ENCODE results near the gene NXNL1.
"Not testable (repeated sequence)": the region's sequence is repeated elsewhere in the genome, so short reads cannot be mapped to it uniquely, and the experiment has no call there.

Gene NXNL1, protein sequence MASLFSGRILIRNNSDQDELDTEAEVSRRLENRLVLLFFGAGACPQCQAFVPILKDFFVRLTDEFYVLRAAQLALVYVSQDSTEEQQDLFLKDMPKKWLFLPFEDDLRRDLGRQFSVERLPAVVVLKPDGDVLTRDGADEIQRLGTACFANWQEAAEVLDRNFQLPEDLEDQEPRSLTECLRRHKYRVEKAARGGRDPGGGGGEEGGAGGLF

DNA sequence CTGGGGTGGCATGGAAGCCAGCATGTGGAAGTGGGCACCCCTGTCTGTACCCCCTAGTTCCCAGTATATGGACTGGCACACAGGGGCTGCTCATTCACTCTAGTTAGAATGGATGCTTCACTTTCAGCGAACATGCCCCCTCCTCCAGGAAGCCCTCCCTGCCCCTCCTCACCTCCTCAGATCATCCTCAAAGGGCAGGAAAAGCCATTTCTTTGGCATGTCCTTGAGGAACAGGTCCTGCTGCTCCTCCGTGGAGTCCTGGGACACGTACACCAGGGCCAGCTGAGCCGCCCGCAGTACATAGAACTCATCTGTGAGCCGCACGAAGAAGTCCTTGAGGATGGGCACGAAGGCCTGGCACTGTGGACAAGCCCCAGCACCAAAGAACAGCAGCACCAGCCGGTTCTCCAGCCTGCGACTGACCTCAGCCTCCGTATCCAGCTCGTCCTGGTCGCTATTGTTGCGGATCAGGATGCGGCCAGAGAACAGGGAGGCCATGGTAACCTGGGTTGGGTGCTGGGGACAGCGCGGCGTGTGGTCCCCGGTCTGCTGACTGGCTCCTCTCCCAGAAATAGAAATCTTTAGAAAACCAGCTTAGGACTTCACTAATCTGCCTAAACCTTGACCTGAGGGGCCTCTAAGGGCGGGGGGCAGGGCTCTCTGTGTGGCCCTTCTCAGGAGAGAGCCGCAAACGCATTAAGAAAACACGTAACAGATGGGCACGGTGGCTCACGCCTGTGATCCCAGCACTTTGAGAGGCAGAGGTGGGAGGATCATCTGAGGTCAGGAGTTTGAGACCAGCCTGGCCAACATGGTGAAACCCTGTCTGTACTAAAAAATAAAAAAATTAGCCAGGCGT is at the start of gene NXNL1:
NXNL1 (minus strand) TSS at position 555 of the 859 bp plus-strand sequence; CDS start at position 498, 57 bp downstream.
- no peak for DNase-seq

DNA sequence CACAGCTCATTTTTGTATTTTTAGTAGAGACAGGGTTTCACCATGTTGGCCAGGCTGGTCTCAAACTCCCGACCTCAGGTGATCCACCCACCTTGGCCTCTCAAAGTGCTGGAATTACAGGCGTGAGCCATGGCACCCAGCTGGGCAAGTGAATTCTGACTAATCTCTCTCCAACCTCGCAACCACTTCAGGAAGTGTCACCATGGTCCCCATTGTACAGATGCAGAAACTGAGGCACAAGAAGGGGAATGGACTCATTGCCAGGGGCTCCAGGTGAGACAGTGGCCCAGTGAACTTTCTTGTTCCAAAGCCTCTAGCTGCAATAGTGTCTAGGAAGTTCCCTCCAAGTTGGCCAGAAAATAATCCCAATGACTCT is 47.8 kb upstream of the NXNL1 start:
- DNase-seq: not testable (repeated sequence)

DNA sequence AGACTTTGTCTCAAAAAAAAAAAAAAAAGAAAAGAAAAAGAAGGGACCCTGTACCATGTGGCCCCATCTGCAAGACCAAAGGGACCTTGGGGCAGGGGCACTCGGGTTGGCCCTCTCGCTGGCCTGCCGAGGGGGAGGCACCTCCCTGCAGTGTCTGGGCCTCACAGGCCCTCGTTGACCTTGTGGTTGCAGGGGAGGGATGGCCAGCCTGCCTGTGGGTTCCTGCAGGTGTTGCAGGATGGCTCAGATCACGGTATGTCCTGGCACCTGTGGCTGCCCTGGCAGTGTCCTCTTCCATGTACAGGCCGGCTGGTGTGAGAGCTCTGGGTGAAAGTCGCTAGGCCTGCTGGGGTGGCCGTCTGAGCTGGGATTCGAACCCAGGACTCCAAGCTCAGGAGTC is 46.0 kb upstream of the NXNL1 start:
- no peak for DNase-seq

DNA sequence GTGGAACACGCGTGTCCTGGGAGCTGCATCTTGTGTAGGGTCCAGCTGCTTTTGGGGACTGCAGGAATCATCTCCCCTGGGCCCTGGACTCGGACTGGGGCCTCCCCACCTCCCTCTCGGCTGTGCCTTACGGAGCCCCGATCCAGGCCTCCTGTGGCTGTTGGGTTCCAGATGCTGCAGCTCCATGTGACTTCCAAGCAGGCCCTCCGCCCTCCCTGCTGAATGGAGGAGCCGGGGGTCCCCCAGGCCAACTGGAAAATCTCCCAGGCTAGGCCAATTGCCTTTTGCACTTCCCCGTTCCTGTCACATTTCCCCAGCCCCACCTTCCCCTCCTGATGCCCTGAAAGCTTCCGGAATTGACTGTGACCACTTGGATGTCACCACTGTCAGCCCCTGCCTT is 44.5 kb upstream of the NXNL1 start:
- DNase-seq: no peak

DNA sequence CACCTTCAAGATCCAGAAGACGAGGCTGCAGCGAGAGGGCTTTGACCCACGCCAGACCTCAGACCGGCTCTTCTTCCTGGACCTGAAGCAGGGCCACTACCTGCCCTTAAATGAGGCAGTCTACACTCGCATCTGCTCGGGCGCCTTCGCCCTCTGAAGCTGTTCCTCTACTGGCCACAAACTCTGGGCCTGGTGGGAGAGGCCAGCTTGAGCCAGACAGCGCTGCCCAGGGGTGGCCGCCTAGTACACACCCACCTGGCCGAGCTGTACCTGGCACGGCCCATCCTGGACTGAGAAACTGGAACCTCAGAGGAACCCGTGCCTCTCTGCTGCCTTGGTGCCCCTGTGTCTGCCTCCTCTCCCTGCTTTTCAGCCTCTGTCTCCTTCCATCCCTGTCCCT is 43.7 kb upstream of the NXNL1 start:
- no peak for DNase-seq

DNA sequence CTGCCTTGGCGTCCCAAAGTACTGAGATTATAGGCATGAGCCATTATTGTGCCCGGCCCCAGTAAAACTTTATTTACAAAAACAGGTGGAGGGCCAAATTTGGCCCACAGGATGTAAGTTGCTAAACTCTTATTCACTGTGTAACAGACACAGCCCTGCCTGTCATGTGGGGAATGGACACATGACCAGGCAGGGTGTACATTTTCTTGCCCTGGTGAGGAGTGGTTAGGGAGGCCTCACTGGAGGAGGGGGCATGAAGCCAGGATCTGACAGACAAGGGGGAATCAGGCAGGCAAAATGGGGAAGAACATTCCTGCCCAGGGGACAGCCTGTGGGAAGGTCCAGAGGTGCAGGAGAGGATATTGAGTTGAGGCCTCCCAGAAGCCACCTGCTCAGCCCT is 43.3 kb upstream of the NXNL1 start:
- no peak for DNase-seq

DNA sequence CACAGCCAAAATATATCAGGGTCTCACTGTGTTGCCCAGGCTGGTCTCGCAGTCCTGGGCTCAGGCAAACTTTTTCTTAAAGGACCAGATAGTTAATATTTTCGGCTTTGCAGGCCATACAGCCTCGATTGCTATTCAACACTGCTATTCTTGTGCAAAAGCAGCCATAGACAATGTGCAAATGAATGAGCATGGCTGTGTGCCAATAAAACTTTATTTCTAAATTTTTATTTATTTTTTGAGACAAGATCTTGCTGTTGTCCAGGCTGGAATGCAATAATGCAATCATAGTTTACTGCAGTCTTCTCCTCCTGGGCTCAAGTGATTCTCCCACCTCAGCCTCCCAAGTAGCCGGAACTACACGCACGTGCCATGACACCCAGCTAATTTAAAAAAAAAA is 42.5 kb upstream of the NXNL1 start:
- DNase-seq: no peak

DNA sequence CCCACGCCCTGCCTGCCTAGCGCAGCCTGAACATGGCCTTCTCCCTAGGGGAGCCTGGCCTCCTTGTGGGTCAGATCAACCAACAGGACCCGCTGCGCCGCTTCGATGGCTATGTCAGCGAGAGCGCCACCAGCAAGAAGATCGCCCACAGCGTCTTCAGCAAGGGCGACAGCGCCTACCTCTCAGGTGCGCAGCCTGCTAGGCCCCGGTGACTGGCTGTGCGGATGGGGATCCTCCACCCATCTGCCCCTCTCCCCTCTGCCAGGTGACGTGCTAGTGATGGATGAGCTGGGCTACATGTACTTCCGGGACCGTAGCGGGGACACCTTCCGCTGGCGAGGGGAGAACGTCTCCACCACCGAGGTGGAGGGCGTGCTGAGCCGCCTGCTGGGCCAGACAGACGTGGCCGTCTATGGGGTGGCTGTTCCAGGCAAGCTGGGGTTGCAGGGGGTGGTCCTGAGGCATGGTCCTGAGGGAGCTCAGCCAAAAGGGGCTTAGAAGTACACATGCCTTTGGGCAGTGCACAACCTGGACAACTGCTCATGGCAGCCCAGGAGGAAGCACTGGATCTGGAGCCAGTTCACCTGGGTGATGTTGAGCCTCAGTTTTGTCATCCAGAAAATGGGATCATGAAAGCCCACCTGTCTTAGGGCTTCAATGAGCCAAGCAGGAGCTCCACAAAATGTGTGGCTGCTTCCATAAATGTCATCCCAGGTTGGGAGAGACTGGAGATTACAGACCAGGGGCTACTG is 39.9 kb upstream of the NXNL1 start:
- no peak for DNase-seq

DNA sequence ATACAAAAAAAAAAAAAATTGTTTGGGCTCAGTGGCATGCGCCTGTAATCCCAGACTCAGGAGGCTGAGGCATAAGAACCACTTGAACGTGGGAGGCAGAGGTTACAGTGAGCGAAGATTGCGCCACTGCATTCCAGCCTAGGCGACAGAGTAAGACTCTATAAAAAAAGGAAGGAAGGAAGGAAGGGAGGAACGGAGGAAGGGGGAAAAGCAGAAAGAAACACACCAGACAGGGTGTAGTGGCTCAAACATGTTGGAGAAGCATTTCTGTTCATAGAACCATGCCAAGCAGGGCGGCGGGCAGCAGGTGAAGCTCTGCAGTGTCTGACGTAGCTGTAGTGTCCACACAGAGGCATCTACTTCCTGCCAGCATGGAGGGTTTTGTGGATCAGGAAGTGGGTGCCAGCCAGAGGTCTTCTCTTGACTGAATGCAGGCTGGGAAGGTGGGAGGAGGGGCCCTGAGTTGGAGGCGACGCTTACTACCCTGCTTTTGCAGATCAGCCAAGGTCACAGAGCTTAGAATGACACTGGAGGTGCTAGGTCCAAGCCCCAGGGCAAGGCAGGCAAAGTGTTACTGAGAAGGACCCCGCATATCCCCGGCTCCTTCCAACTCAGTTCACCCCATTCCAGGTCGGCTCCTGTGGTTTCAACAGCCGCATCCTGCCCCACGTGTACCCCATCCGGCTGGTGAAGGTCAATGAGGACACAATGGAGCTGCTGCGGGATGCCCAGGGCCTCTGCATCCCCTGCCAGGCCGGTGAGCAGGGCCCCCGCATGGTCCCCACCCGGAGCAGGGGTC is 39.1 kb upstream of the NXNL1 start:
- no peak for DNase-seq

DNA sequence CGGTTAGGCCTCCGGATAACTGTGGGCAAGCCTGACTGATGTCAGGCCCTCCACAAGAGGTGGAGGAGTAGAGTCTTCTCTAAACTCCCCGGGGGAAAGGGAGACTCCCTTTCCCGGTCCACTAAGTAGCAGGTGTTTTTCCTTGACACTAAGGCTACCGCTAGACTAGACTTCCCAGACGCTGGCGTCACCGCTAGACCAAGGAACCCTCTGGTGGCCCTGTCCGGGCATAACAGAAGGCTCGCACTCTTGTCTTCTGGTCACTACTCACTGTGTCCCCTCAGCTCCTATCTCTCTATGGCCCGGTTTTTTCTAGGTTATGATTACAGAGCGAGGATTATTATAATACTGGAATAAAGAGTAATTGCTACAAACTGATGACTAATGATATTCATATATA is 38.3 kb upstream of the NXNL1 start:
- not testable (repeated sequence) for DNase-seq

DNA sequence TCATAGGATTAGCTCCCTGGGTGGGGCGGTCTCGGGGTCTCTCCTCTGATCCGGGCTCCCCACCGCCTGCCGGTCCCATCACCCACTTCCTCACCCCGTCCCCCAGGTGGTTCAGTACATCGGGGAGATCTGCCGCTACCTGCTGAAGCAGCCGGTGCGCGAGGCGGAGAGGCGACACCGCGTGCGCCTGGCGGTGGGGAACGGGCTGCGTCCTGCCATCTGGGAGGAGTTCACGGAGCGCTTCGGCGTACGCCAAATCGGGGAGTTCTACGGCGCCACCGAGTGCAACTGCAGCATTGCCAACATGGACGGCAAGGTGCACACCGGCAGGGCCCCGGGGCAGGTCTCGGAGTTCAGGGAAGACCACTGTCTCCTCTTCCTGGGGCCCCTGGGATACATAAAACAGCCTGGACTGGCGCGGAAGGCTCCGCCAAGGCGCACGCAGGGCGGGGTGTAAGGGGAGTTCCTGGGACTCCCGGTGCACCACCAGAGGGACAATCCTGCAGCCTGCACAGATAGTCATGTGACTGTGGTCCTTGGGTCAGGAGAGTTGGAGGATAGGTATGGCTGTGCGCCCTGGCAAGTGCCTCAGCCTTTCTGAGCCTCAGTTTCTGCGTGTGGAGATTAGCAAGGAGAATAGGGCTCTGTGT is 36.5 kb upstream of the NXNL1 start:
- DNase-seq: no peak

DNA sequence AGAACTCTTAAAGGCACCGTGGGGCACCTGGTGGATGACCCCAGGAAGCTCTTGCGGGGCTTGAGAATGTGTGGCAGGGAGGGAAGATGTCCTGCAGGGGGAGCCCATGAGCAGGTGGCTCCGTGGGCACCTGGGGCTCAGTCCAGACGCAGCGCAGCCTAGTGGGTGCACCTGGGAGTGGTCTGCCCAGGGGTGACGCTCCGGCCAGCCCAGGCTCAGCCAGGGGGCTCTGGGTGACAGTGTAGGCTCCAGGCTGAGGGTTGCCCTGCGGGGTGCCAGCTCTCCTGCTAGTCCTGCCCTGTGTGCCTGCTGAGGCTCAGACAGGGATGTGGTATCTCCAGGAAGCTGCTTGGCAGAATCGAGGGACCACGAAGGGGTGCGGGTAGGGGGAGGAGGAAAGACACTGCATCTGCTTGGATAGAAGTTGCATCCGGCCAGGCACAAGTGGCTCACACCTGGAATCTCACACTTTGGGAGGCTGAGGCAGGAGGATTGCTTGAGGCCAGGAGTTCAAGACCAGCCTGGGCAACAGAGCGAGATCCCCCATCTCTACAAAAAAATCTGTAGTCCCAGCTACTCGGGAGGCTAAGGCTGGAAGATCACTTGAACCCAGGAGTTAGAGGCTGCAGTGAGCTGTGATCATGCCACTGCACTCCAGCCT is 35.7 kb upstream of the NXNL1 start:
- DNase-seq: no peak

DNA sequence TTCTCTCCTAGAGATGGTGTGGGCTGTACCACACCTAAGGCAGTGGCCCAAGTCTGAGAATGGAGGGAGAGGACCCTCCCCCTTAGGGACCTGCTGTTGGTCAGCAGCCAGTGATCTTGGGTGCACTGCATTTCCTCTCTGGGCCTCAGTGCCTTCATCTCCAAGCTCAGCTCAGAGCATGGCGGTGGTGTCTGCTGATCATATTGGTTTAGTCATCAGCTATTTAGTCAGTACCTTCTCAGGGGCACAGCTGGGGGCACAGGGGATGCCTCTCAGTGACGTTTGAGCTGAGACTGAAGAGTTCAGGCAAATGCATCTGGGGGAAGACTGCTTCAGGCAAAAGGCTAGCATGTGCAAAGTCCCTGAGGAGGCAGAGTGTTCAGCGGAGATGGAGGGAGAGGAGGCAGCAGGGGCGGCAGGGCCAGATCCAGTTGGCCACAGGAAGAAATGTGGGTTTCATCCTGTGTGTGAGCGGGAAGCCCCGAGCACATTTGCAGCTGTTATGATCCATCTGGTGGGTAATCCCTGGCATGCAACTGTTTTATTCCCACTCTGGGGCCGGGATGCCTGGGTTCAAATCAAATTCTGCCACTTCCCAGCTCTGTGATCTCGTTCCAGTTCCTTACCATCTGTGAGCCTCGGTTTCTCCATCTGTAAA is 35.0 kb upstream of the NXNL1 start:
- DNase-seq: no peak

DNA sequence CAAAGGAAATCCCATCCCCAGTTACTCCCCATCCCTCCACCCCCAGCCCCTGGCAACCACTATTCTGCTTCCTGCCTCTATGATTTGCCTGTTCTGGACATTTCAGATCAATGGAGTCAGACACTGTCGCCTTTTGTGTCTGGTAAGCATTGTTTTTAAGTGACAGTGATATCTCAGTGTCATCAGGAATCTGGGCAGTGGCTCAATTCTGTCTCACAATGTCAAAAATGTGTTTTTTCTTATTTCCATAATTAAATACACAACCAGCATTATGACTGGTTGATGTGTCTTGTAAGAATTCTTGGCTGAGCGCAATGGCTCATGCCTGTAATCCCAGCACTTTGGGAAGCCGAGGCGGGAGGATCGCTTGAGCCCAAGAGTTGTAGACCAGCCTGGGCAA is 30.6 kb upstream of the NXNL1 start:
- no peak for DNase-seq

DNA sequence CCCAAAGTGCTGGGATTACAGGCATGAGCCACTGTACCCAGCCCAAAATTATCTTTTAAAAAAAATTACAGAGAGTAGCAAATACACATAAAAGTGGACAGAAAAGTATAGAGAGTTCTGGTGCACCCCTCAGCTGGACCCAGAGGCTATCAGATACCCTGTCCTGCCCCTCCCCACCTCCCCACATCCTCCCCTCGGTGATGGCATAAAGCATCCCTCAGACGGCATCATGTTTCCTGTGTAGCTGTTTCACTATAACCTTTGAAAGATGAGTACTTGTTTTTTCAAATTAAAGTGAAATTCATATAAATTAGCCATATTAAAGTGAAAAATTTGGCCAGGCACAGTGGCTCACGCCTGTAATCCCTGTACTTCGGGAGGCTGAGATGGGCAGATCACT is 29.7 kb upstream of the NXNL1 start:
- no peak for DNase-seq

DNA sequence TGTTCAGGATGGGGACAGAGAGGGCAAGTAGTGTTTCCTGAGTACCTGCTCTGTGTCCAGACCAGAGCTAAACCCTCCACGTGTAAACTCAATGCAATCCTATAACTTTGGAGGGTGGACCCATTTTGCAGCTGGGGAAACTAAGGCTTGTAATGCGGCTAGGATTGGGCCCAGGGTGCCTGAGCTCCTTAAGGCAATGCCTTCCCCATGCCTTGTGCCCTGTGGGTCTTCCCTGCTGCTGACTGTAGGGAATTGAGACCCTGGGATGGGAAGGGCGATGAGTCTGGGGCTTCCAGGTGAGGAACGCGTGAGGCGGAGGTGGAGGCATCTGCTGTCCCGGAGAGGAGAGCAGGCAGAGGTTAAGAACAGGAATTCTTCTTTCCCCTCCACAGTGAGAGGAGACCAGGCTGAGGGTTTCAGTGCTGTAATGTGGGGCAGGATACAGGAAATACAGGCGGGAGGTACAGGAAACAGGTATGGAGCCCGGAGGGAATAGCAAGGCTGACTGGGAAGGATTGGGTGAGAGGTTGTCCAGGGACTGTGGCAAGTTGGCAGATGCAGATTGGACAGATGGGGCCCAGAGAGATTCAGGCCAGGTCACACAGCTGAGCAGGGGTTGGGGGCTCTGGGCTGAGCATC is 28.8 kb upstream of the NXNL1 start:
- DNase-seq: no peak

DNA sequence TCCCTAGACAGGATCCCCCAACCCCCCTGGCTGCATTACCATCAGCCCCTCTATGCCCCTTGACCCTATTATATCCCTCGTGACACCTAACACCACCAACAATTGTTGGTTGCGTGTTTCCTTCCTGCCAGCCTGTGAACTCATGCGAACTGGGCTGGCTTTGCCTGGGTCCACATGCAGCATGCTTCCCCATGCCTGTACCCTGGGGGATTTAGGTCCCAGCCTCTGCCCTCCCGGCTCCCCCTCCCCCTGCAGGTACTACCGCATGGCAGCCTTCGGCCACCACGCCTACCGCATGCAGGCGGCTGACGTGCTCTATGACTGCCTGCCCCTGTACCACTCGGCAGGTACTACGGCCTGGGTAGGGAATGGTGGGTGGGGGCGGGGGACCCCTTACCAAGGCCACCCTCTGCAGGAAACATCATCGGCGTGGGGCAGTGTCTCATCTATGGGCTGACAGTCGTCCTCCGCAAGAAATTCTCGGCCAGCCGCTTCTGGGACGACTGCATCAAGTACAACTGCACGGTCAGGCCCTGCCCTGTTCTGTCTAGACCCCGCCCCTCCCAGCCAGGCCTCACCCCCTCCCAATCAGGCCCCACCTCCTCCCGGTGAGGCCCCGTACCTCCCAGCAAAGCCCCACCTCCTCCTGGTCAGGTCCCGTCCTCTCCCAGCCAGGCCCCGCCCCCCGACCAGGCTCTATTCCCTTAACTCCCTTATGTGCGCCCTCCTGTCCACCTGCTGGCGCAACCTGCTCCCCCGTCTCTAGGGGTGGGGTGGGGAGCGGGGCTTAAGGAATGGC is 28.1 kb upstream of the NXNL1 start:
- DNase-seq: no peak

DNA sequence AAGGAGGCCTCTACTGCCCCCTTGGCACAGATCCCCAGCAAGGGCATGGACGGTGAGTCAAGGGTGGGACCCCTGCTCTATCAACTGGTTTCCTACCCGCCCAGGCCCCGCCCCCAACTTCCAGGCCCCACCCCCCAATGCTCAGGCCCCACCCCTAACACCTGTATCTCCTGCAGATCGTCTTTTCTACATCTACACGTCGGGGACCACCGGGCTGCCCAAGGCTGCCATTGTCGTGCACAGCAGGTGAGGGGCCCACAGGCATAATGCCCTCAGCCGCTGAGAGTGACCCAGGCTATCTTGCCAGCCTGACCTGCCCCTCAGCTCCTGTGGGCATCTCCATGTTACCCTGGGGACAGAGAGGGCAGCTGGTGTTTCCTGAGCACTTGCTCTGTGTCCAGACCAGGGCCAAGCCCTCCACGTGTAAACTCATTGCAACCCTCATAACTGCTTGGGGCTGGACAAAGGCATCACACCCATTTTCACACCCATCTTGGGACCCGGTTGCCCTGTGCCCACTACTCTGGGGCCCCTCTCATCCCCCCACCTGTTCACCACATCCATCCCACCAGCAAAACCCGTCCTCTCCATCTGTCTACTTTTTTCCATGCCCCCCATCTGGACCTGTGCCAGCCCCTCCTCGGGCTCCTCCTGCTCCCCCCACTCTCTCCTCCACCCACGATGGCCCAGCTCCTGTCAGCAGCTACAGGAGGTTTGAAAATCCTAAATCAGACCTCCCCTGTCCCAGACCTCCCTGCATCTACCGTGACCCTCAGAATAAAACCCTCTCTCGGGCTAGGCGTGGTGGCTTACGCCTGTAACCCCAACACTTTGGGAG is 26.8 kb upstream of the NXNL1 start:
- DNase-seq: no peak

All from NCI-H2081 treated with DMSO at 0.1 percent for 48 hours (cell line).